ENCODE data around the gene RFNG.

GRCh38 chr17:82056729-82057621 lies 5.4 kb upstream of the RFNG start:
- TF ChIP-seq CTCF (IDR thresholded peaks at IDR 0.05; ENCODE audit: insufficient read depth, low read length, poor library complexity, severe bottlenecking): no peak
- TF ChIP-seq EZH2phosphoT487 (conservative IDR thresholded peaks at IDR 0.05; ENCODE audit: low read length): no peak

Measured in SU-DHL-6 (cell line).